ENCODE data around the gene SLC1A4.

The SLC1A4 gene

GRCh38 chr2:64947885-64948284 lies 41.3 kb upstream of the SLC1A4 start:
- no peak overlapping the region for H2BK5ac ChIP-seq (ENCODE audit: low read depth, low read length, poor library complexity, severe bottlenecking)
- no peak overlapping the region for H3K4me2 ChIP-seq (ENCODE audit: low read length, poor library complexity, severe bottlenecking)
- no peak overlapping the region for H3K4ac ChIP-seq (ENCODE audit: low read depth in 1 of 2, low read length in 2 of 2)
- H3K27ac ChIP-seq (ENCODE audit: low read length, poor library complexity, severe bottlenecking) = no peak overlapping the region
- no peaks in the 10 kb centered on the region for H3K36me3 ChIP-seq (ENCODE audit: control insufficient read depth in 1 of 2, insufficient read depth in 2 of 2, low read depth in 1 of 2, low read length in 2 of 2)
- 97% methylated on average over 4 of the region's 4 CpGs for WGBS
- H2BK120ac ChIP-seq (ENCODE audit: low read depth, low read length) = no peak overlapping the region
- H3K9me3 ChIP-seq (ENCODE audit: control insufficient read depth, low read length) = no peaks in the 10 kb centered on the region
- H3K4me3 ChIP-seq (ENCODE audit: insufficient read depth in 1 of 2, low read depth in 1 of 2, low read length in 2 of 2) = no peak overlapping the region
- H3K4me1 ChIP-seq (ENCODE audit: control insufficient read depth, insufficient read depth, low read depth, low read length) = peaks cover 11% of the 10 kb centered on the region
- no peak overlapping the region for H3K18ac ChIP-seq (ENCODE audit: low read depth in 1 of 2, low read length in 2 of 2)
- H2BK12ac ChIP-seq (ENCODE audit: low read length in 2 of 2) = no peak overlapping the region
- no peaks in the 10 kb centered on the region for H3K27me3 ChIP-seq (ENCODE audit: control insufficient read depth in 1 of 2, insufficient read depth in 1 of 2, low read length in 2 of 2)
- H2AFZ ChIP-seq (ENCODE audit: low read depth, low read length) = no peak overlapping the region
- no peak overlapping the region for H2BK15ac ChIP-seq (ENCODE audit: low read depth, poor library complexity, severe bottlenecking)
- no peak overlapping the region for H2AK5ac ChIP-seq (ENCODE audit: low read length, severe bottlenecking)
- no peak overlapping the region for H4K8ac ChIP-seq (ENCODE audit: low read length)
- no peaks in the 10 kb centered on the region for H3K79me1 ChIP-seq (replicated peaks; ENCODE audit: low read length, poor library complexity, severe bottlenecking)
- no peak overlapping the region for H4K91ac ChIP-seq (ENCODE audit: low read length)
- peak; percentile 48 for DNase-seq
- no peak overlapping the region for H3K9ac ChIP-seq (ENCODE audit: low read length)
- no peak overlapping the region for H3K14ac ChIP-seq (ENCODE audit: low read length in 2 of 2)
- no peak overlapping the region for H3K23ac ChIP-seq (ENCODE audit: low read length in 2 of 2)

- Histone ChIP-seq H2AK5ac (ENCODE audit: low read length, severe bottlenecking) (no peak overlapping the region), H4K8ac (ENCODE audit: low read length) (no peak overlapping the region), H3K27me3 (ENCODE audit: control insufficient read depth in 1 of 2, insufficient read depth in 1 of 2, low read length in 2 of 2) (no peaks in the 10 kb centered on the region), H2BK120ac (ENCODE audit: low read depth, low read length) (no peak overlapping the region), H3K27ac (ENCODE audit: low read length, poor library complexity, severe bottlenecking) (no peak overlapping the region), H3K14ac (ENCODE audit: low read length in 2 of 2) (no peak overlapping the region), H3K18ac (ENCODE audit: low read depth in 1 of 2, low read length in 2 of 2) (peak overlapping the region in 1 of 2 experiments; percentile 42), H2BK15ac (ENCODE audit: low read depth, poor library complexity, severe bottlenecking) (no peak overlapping the region), H3K4me2 (ENCODE audit: low read length, poor library complexity, severe bottlenecking) (no peak overlapping the region), H3K23ac (ENCODE audit: low read length in 2 of 2) (no peak overlapping the region), H3K4ac (ENCODE audit: low read depth in 1 of 2, low read length in 2 of 2) (no peak overlapping the region), H3K9ac (ENCODE audit: low read length) (no peak overlapping the region), H3K9me3 (ENCODE audit: control insufficient read depth, low read length) (no peaks in the 10 kb centered on the region), H2BK5ac (ENCODE audit: low read depth, low read length, poor library complexity, severe bottlenecking) (no peak overlapping the region), H4K91ac (ENCODE audit: low read length) (no peak overlapping the region), H3K36me3 (ENCODE audit: control insufficient read depth in 1 of 2, insufficient read depth in 2 of 2, low read depth in 1 of 2, low read length in 2 of 2) (no peaks in the 10 kb centered on the region), H2BK12ac (ENCODE audit: low read length in 2 of 2) (no peak overlapping the region), H3K4me3 (ENCODE audit: insufficient read depth in 1 of 2, low read depth in 1 of 2, low read length in 2 of 2) (no peak overlapping the region), H3K79me1 (replicated peaks; ENCODE audit: low read length, poor library complexity, severe bottlenecking) (no peaks in the 10 kb centered on the region), H3K4me1 (ENCODE audit: control insufficient read depth, insufficient read depth, low read depth, low read length) (peaks cover 11% of the 10 kb centered on the region), H2AFZ (ENCODE audit: low read depth, low read length) (no peak overlapping the region)
- WGBS = 68% methylated on average over 13 of the region's 14 CpGs
- peak; percentile 83 for DNase-seq
Observed at GRCh38 chr2:64950226-64951160, 38.7 kb upstream of the SLC1A4 start.

- H3K4ac ChIP-seq (ENCODE audit: low read depth in 1 of 2, low read length in 2 of 2) = peak overlapping the region in 1 of 2 experiments; percentile 43
- H3K27ac ChIP-seq (ENCODE audit: low read length, poor library complexity, severe bottlenecking) = no peak overlapping the region
- no peak overlapping the region for H3K4me3 ChIP-seq (ENCODE audit: insufficient read depth in 1 of 2, low read depth in 1 of 2, low read length in 2 of 2)
- no peak overlapping the region for H3K9ac ChIP-seq (ENCODE audit: low read length)
- no peak overlapping the region for H2AFZ ChIP-seq (ENCODE audit: low read depth, low read length)
- H2BK12ac ChIP-seq (ENCODE audit: low read length in 2 of 2) = peak overlapping the region; percentile 33 to 95
- peak overlapping the region in 1 of 2 experiments; percentile 32 for H3K23ac ChIP-seq (ENCODE audit: low read length in 2 of 2)
- no peak overlapping the region for H3K14ac ChIP-seq (ENCODE audit: low read length in 2 of 2)
- H3K27me3 ChIP-seq (ENCODE audit: control insufficient read depth in 1 of 2, insufficient read depth in 1 of 2, low read length in 2 of 2) = no peaks in the 10 kb centered on the region
- no peak overlapping the region for H3K4me2 ChIP-seq (ENCODE audit: low read length, poor library complexity, severe bottlenecking)
- H2BK15ac ChIP-seq (ENCODE audit: low read depth, poor library complexity, severe bottlenecking) = peak overlapping the region; percentile 79
- H3K4me1 ChIP-seq (ENCODE audit: control insufficient read depth, insufficient read depth, low read depth, low read length) = peaks cover 7% of the 10 kb centered on the region
- H2BK5ac ChIP-seq (ENCODE audit: low read depth, low read length, poor library complexity, severe bottlenecking) = no peak overlapping the region
- H4K91ac ChIP-seq (ENCODE audit: low read length) = peak overlapping the region; percentile 34
- H4K8ac ChIP-seq (ENCODE audit: low read length) = no peak overlapping the region
- no peaks in the 10 kb centered on the region for H3K36me3 ChIP-seq (ENCODE audit: control insufficient read depth in 1 of 2, insufficient read depth in 2 of 2, low read depth in 1 of 2, low read length in 2 of 2)
- DNase-seq = peak; percentile 33
- H3K79me1 ChIP-seq (replicated peaks; ENCODE audit: low read length, poor library complexity, severe bottlenecking) = no peaks in the 10 kb centered on the region
- H2BK120ac ChIP-seq (ENCODE audit: low read depth, low read length) = peak overlapping the region; percentile 43
- H2AK5ac ChIP-seq (ENCODE audit: low read length, severe bottlenecking) = no peak overlapping the region
- 60% methylated on average over 5 of the region's 5 CpGs for WGBS
- peak overlapping the region; percentile 1 to 87 for H3K18ac ChIP-seq (ENCODE audit: low read depth in 1 of 2, low read length in 2 of 2)
- H3K9me3 ChIP-seq (ENCODE audit: control insufficient read depth, low read length) = no peaks in the 10 kb centered on the region
Observed at GRCh38 chr2:64951306-64951953, 37.8 kb upstream of the SLC1A4 start.

- no peak overlapping the region for H2BK5ac ChIP-seq (ENCODE audit: low read depth, low read length, poor library complexity, severe bottlenecking)
- WGBS = 74% methylated on average over 6 of the region's 6 CpGs
Observed at GRCh38 chr2:64952096-64952495, 37.1 kb upstream of the SLC1A4 start.

More at GRCh38 chr2:64952096-64952495, 37.1 kb upstream of the SLC1A4 start:
- H3K23ac ChIP-seq (ENCODE audit: low read length in 2 of 2) = no peak overlapping the region
- H2AFZ ChIP-seq (ENCODE audit: low read depth, low read length) = peak overlapping the region; percentile 55
- peak overlapping the region; percentile 87 to 97 for H2BK12ac ChIP-seq (ENCODE audit: low read length in 2 of 2)
- H3K9ac ChIP-seq (ENCODE audit: low read length) = no peak overlapping the region
- no peak overlapping the region for H3K4me3 ChIP-seq (ENCODE audit: insufficient read depth in 1 of 2, low read depth in 1 of 2, low read length in 2 of 2)
- H4K91ac ChIP-seq (ENCODE audit: low read length) = peak overlapping the region; percentile 94
- DNase-seq = no peak
- H3K14ac ChIP-seq (ENCODE audit: low read length in 2 of 2) = peak overlapping the region in 1 of 2 experiments; percentile 89
- H2AK5ac ChIP-seq (ENCODE audit: low read length, severe bottlenecking) = no peak overlapping the region
- peak overlapping the region; percentile 1 for H2BK120ac ChIP-seq (ENCODE audit: low read depth, low read length)
- no peak overlapping the region for H3K27ac ChIP-seq (ENCODE audit: low read length, poor library complexity, severe bottlenecking)
- H3K36me3 ChIP-seq (ENCODE audit: control insufficient read depth in 1 of 2, insufficient read depth in 2 of 2, low read depth in 1 of 2, low read length in 2 of 2) = no peaks in the 10 kb centered on the region
- peak overlapping the region; percentile 2 for H3K4me2 ChIP-seq (ENCODE audit: low read length, poor library complexity, severe bottlenecking)
- H2BK15ac ChIP-seq (ENCODE audit: low read depth, poor library complexity, severe bottlenecking) = peak overlapping the region; percentile 60
- H3K18ac ChIP-seq (ENCODE audit: low read depth in 1 of 2, low read length in 2 of 2) = peak overlapping the region; percentile 71 to 89
- peaks cover 5% of the 10 kb centered on the region for H3K4me1 ChIP-seq (ENCODE audit: control insufficient read depth, insufficient read depth, low read depth, low read length)
- H3K79me1 ChIP-seq (replicated peaks; ENCODE audit: low read length, poor library complexity, severe bottlenecking) = no peaks in the 10 kb centered on the region
- no peaks in the 10 kb centered on the region for H3K27me3 ChIP-seq (ENCODE audit: control insufficient read depth in 1 of 2, insufficient read depth in 1 of 2, low read length in 2 of 2)
- peak overlapping the region; percentile 83 to 85 for H3K4ac ChIP-seq (ENCODE audit: low read depth in 1 of 2, low read length in 2 of 2)
- H3K9me3 ChIP-seq (ENCODE audit: control insufficient read depth, low read length) = no peaks in the 10 kb centered on the region
- H4K8ac ChIP-seq (ENCODE audit: low read length) = peak overlapping the region; percentile 14
